HG02884 (cell line): ENCODE results near the gene HS6ST2.

ENCODE experiments used
- ATAC-seq: cut with Tn5 transposase; IDR thresholded peaks from one replicate; pipeline ENCODE4 v1.9.1; 2021; ENCODE audit warnings: mild to moderate bottlenecking, moderate library complexity; ENCODE audit not compliant: unreplicated experiment

HS6ST2 gene

DNA sequence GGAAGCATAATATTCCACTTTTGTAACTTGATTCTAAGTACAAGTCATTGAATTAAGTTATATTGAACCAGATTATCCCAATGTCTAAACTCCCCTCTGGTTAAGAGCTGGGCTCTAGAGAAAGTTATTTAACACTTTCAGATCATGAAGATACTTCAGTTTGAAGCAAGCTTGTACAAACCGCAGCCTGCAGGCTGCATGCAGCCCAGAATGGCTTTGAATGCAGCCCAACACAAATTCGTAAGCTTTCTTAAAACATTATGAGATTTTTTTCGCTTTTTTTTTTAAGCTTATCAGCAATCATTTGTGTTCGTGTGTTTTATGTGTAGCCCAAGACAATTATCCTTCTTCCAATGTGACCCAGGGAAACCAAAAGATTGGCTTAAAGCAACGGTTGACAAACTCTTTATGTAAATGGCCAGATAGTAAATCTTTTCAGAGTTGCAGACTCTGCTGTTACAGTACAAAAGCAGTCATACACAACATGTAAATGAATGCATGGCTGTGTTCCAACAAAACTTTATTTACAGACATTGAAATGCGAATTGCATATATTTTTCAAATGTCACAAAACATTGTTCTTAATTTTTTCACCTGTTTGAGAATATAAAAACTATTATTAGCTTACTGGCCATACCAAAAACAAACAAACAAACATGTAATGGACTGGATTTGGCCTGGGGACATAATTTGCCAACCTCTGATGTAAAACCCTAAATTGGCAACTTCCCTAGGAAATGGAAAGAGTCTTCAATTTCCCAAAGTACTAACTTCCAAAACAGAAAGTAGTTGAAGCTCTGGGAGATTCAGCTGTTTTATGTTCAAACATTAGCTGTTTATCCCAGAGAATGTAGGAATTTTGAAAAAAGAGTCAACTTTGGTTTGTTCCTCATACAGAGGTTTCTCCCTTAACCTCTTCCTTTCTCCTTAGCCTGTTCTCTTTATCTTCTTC is 268.5 kb downstream of the HS6ST2 start:
- ATAC-seq: no peak

DNA sequence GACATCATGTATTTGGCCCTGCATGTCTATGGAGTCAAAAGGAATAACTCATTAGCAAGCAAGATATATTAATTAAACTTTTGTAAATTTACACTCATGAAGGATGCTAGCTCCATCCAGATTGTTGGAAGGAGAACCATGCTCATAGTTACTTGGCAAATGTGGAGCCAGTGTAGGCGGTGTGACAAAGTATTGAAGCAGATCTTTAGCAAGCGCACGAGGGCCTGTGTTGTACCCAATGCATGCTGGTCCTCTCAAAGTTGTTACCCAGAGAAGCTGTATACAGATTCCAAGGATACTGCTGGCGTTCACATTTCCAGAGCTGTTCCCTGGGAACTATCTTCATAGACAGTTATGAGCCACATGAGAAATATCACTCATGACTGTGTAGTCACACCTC is 273.2 kb downstream of the HS6ST2 start:
- no peak for ATAC-seq

DNA sequence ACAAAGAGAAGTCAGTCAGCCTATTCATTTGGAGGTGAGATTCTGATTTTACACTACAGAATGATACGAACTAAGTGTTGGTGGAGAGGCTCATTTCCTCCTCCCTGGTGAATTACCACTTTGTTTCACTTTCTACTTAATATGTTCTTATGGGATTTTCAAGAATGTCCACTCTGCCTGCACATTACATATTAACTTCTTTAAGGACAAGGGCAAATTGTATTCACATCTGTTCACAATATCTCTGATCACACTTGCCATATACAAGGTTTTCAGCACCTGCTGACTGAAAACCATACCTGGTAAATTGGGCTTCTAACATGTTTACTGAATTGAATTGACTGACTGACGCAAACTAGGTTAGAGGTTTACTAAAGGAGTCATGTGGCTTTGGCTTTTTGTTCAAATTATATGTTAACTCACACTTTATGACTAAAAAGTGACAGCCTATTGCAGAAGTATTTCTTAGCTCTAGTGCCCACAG is 281.2 kb downstream of the HS6ST2 start:
- ATAC-seq: no peak

DNA sequence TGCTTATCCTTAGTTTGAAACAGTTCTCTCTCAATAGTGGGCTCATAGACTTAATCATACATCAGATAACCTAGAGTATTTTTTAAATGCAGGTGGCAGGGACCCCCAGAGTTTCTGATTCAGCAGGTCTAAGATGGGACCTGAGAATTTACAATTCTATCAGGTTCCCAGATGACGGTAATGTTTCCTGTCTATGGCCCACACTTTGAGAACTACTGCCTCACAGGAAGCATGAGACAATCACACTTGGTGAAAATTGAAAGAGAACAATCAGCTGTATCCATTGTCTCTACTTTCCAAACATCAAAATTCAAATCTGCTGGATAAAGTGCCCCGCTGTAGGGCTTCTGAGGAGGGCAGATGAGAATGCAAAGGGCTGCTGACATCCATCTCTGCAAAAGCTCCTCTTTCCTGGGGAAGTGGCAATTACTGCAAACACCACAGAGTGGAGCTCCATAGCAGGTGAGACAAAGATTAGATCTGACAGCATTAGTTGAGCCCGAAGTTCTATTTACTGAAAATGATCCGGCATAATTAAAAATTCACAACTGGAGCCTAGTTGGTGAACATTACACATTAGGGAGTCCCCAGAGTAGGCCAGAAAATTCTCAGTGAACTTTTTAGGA is 281.8 kb downstream of the HS6ST2 start:
- no peak for ATAC-seq

DNA sequence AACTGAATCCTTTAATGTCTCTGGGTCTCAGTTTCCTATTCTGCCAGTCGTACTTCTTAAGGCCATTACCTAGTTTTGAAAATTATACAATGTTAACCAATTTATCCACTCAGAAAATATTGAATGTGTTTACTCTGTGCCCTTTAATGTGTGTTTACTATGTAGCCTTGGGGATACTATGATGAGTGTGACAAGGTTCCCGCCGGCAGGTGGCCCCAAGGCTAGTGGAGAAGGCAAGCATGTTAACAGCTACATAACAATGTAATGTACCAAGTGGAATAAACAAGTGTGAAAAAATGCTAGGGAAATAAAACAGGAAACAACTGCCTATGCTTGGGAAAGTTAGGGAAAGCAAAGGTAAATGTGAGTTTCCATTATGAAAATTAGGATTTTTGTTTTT is 282.3 kb downstream of the HS6ST2 start:
- no peak for ATAC-seq

DNA sequence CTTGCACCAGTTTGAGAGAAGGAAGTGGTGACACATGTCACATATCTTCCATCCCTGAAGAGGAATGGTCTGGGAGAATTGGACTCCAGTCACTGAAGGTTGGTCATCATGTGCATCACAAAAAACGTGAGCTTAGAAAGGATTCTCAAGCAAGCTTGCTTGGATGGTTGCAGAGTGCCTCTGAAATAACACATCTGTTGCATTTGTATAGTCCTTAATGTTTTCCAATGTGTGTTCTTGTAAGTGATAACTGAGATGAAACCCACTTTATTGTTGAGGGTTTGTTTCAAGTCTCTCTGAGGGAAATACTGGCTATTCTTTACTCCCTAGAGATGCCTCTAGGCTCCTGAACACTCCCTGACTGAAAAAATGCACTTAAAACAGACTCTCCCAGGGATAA is 285.1 kb downstream of the HS6ST2 start:
- ATAC-seq: no peak

DNA sequence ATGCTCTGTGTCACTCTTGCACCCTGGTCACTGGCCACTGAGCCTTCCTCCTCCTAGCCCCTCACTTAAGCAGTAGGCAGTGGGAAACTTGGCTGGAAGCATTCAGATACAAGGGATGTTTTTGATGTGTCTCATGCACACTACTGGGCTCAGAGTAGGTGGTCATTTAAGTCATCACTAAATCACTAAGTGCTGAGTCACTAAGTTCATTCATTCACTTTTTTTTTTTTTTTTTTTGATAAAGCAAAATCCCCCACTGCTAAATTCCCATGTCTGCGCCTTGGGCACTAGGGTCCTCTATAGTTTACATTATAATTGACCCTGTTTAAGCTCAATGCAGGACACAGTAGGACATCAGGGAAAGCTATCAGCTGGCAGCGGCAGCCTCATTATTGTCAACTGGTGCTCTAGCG is 287.2 kb downstream of the HS6ST2 start:
- ATAC-seq: no peak

DNA sequence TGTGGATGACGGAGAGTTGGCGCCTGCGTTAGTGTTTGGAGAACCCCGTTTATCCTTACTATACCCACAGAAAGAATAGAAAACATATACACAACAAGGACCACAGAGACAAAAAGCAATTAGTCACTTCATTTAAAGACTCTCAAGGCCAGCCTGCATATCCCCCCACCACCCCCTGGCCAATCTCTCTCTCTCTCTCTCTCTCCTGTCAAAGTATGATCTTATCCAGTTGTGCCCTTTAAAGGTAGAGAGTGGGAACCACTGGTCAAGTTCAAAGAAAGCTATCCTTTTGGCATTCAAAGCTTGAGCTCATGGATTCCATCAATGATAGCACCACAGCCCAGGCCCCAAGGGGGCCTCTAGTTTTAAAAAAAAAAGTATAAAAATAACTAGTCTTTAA is 289.3 kb downstream of the HS6ST2 start:
- ATAC-seq: no peak

GRCh38 chrX:132668178-132668577 is 290.3 kb downstream of the HS6ST2 start:
- no peak for ATAC-seq

- ATAC-seq: no peak
Measured at GRCh38 chrX:132665676-132666075, 292.8 kb downstream of the HS6ST2 start.

DNA sequence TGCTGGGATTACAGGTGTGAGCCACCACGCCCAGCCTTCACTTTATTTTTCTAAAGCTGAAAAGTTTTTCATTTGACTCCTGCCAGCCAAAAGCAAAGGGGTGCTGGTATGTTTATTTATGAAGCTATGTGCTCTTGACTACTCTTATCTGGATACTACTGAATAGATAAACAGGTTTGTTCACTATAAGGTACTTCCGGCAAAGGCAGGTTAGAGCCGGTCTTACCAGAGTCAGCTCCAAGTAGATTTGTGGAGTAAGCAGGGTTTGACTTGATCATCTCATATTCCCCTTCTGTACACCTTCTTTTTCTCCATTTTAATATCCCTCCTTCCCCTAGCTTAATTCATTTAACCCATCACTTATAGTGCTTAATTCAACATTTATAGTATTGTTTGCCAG is 294.2 kb downstream of the HS6ST2 start:
- ATAC-seq: no peak

GRCh38 chrX:132662844-132663243 is 295.6 kb downstream of the HS6ST2 start:
- no peak for ATAC-seq

- no peak for ATAC-seq
Measured at GRCh38 chrX:132657876-132658275, 300.6 kb downstream of the HS6ST2 start.

DNA sequence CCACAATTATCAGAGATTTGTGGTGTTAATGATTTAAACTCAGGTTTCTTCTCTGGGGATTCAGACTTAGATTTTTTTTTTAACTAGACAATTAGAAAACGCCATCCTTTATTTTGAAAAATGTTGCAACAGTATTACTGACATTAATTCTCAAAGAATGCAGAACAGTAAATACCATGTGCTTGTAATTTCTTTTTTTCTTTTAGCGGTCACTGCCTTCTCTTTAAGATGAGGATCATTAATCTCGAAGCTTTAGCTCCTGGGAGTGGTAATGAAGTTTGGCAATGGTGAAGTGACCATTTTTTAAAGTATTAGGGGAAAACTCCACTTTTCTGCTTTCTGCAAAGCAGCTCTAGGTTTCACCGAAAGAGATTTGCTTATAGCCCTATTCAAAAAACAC is 305.6 kb downstream of the HS6ST2 start:
- ATAC-seq: no peak

- no peak for ATAC-seq
Measured at GRCh38 chrX:132651421-132652086, 306.9 kb downstream of the HS6ST2 start.

GRCh38 chrX:132648895-132649294 is 309.5 kb downstream of the HS6ST2 start:
- no peak for ATAC-seq

DNA sequence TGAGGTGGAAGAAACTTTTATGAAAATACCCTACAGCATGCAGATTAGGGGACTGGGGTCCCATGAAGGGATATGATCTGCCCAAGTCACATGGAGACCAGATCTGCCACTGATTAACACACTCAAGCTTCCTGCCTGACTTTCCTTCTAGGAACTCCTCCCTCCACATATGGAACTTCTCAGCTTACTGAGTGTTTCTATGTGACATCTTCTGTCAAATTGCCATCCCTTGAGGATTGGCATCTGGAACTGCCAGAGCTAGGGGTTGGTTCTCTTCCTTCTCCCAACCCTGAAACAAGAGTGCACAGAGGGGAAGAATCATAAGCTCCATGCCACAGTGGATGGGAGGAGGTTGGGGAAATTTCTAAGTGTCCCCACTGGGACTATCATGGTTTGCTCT is 319.0 kb downstream of the HS6ST2 start:
- no peak for ATAC-seq

DNA sequence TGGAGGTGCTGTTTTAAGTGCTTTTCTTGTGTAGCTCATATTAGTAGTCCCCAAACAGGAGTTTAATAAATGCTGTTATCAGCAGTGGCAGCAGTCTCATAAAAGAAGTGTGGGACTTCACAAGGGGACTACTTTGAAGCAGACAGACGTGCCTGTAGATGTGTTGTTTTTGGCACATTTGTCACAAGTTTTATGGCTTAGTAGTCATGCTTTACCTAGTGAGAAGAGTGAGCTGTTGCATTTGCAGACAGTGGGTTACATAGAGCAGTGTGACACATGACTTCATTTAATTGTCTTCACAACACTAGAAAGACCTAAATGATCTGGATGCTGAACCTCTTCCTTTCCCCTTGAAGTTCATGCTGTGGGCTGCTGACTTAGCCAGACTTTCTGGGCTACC is 320.1 kb downstream of the HS6ST2 start:
- ATAC-seq: no peak

GRCh38 chrX:132636080-132636479 is 322.3 kb downstream of the HS6ST2 start:
- ATAC-seq: no peak

GRCh38 chrX:132634521-132634920 is 323.9 kb downstream of the HS6ST2 start:
- no peak for ATAC-seq

GRCh38 chrX:132631579-132632232 is 326.7 kb downstream of the HS6ST2 start:
- ATAC-seq: no peak
